GM20000 (cell line): ENCODE results near the gene BICDL2.

Source experiments
- DNase-seq: peaks from one replicate; pipeline ENCODE4 v3.0.0; 2012; ENCODE audit warnings: low spot score
- CTCF ChIP-seq: IDR thresholded peaks from 2 replicates; pipeline ENCODE4 v1.5.1; 2012; ENCODE audit warnings: mild to moderate bottlenecking, control low read depth; ENCODE audit errors: extremely low read depth, missing control alignments

BICDL2 gene

GRCh38 chr16:2986623-2987188 is 50.0 kb downstream of the BICDL2 start:
- no peak for DNase-seq
- TF ChIP-seq CTCF, result no peak

GRCh38 chr16:2985893-2986355 is 50.8 kb downstream of the BICDL2 start:
- TF ChIP-seq CTCF, result no peak
- DNase-seq, result no peak

GRCh38 chr16:2985462-2985861 is 51.3 kb downstream of the BICDL2 start:
- DNase-seq, result no peak
- TF ChIP-seq CTCF, result no peak

- DNase-seq, result peak; percentile 91
- peak; percentile 95 for TF ChIP-seq CTCF
These were observed 53.0 kb downstream of the BICDL2 start for GRCh38 chr16:2983706-2984136.

GRCh38 chr16:2982402-2982801 is 54.3 kb downstream of the BICDL2 start:
- no peak for DNase-seq
- TF ChIP-seq CTCF, result no peak

GRCh38 chr16:2981899-2982250 is 54.9 kb downstream of the BICDL2 start:
- TF ChIP-seq CTCF, result no peak
- DNase-seq, result no peak

GRCh38 chr16:2981177-2981898 is 55.4 kb downstream of the BICDL2 start:
- no peak for DNase-seq
- TF ChIP-seq CTCF, result no peak
